ENCODE data around the gene RABL6.

DNA sequence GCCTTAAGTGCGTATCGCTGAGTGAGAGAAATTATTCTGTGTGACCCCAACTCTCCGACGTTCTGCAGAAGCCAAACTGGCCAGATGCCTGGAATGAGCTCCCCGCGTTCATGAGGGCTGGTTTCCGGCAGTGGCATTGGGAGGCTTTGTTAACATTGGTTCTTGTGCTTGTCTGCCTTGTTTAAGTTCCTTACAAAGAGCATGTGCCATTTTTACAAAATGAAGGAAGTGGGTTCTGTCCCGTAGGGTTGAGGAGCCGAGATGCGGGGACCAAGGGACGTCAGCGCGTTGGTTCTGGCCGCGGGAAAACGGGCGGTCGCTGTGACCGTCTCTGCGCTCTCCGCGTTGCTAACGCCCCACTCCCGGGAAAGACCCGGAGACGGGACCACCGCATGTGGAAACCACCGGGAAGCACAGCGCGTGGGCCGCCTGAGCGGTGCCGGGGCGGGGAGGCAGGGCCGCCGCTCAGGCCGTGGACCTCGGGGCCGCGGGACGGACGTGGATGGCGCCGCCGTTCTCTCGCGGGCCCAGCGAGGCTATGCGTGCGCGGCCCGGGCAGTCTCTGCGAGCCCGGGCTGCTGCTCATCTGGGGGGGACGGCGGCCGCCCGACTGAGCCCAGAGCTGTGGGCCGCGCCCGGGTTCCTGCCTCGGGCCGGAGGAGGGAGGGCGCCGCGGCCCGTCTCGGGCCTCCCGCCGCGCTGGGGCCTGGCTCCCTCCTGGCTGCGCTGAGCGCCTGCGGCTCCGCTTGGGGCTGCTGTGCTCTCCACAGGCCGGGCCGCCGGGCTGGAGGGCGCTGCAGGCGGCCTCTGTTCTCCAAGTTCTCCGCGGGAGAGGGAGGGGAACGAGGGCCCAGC lies 13.4 kb downstream of the RABL6 start:
- TF ChIP-seq, protein P1, sequence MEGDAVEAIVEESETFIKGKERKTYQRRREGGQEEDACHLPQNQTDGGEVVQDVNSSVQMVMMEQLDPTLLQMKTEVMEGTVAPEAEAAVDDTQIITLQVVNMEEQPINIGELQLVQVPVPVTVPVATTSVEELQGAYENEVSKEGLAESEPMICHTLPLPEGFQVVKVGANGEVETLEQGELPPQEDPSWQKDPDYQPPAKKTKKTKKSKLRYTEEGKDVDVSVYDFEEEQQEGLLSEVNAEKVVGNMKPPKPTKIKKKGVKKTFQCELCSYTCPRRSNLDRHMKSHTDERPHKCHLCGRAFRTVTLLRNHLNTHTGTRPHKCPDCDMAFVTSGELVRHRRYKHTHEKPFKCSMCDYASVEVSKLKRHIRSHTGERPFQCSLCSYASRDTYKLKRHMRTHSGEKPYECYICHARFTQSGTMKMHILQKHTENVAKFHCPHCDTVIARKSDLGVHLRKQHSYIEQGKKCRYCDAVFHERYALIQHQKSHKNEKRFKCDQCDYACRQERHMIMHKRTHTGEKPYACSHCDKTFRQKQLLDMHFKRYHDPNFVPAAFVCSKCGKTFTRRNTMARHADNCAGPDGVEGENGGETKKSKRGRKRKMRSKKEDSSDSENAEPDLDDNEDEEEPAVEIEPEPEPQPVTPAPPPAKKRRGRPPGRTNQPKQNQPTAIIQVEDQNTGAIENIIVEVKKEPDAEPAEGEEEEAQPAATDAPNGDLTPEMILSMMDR (conservative IDR thresholded peaks at IDR 0.05 in 1 of 2, IDR thresholded peaks at IDR 0.05 in 1 of 2; ENCODE audit: low read depth in 1 of 2, low read length in 2 of 2): no peak
- TF ChIP-seq EZH2 (IDR thresholded peaks at IDR 0.05; ENCODE audit: low read length, missing control alignments): no peak
